Stimulated activated CD4-positive, alpha-beta T cell treated with anti-CD3 and anti-CD28 coated beads, TNF-alpha, amount 100 ng/mL, for 1 hour (primary cell): Measurements from ENCODE around the gene WDR6.

ENCODE experiments used
- DNase-seq, 3 donors: peaks; one replicate each; pipeline ENCODE4 v3.0.0-alpha.2; 2020; ENCODE audit warnings: low read depth in 3 of 3, low spot score in 1 of 3

Gene WDR6, protein sequence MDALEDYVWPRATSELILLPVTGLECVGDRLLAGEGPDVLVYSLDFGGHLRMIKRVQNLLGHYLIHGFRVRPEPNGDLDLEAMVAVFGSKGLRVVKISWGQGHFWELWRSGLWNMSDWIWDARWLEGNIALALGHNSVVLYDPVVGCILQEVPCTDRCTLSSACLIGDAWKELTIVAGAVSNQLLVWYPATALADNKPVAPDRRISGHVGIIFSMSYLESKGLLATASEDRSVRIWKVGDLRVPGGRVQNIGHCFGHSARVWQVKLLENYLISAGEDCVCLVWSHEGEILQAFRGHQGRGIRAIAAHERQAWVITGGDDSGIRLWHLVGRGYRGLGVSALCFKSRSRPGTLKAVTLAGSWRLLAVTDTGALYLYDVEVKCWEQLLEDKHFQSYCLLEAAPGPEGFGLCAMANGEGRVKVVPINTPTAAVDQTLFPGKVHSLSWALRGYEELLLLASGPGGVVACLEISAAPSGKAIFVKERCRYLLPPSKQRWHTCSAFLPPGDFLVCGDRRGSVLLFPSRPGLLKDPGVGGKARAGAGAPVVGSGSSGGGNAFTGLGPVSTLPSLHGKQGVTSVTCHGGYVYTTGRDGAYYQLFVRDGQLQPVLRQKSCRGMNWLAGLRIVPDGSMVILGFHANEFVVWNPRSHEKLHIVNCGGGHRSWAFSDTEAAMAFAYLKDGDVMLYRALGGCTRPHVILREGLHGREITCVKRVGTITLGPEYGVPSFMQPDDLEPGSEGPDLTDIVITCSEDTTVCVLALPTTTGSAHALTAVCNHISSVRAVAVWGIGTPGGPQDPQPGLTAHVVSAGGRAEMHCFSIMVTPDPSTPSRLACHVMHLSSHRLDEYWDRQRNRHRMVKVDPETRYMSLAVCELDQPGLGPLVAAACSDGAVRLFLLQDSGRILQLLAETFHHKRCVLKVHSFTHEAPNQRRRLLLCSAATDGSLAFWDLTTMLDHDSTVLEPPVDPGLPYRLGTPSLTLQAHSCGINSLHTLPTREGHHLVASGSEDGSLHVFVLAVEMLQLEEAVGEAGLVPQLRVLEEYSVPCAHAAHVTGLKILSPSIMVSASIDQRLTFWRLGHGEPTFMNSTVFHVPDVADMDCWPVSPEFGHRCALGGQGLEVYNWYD

DNA sequence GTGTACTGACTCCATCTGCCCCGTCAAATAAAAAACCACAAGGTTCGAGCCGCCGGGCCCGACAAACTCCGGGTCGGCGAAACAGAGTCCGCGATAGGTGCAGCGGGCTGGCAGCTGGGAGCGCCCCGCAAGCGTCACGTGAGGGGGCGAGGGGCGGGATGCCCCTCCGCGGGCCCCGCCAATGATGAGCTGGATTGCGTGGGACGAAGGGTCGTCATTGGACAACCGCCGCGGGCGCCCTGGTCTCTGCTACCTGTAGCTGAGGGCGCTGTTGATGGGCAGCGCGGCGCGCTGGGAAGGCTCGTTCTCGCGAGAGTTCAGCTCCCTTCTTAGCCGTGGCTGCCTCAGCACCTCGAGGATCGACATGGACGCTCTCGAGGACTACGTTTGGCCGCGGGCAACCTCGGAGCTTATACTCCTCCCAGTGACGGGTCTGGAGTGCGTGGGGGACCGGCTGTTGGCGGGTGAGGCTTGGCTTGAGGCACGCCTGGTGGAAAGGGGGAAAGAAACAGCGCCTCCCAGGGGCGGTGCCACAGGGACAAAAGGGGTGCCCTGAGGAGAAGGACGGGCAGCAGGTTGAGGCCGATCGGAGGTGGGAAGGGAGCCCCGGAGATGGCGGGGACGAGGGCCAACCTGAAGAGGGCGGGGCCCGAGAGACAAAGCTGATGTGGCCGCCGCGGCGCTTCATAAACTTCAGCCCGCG lies at the start of gene WDR6:
WDR6 (plus strand) TSS at position 324 of the 703 bp plus-strand sequence; CDS start at position 365, 41 bp downstream.
- DNase-seq, result peak; percentile 90 to 93 (median 91)

DNA sequence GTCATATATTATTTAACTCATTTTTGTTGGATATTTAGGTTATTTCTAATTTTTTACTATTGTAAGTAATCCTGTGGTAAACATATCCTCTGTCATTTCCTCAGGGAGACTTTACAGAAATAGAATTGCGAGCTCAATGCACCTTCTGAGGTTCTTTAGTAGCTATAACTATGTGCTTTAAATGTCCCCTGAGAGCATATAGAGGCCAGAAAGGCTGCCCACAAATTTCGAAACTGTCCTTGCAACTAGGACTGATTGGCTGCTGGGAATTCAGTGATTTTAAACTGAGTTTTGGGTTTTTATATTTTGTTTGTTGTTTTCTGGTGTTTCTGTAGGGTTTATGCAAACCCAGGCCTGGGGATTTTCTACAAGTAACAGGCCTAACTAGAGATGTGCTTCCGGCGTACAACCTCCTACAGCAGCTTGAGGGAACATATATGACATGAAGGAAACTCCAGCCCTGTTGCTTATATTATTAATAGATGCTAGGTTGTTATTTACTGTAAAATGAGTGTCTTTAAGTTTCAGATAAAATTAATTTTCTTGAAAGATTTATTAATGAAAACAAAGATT lies 46.3 kb upstream of the WDR6 start:
- no peak for DNase-seq

DNA sequence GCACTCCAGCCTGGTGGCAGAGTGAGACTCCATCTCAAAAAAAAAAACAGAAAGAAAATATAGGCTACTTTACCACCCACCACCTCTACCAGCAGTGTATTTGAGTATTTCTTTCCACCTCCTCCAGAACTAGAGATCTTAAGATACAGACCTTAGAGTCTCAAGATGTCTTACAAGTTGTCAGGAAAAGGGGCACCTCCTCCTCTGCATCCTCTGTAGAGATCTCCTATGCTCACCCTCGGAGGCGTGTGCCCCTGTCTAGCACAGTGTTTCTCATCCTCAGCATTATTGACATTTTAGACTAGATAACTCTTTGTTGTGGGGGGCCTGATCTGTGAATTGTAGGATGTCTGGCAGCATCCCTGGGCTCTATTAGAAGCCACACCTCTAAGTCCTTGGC lies 44.9 kb upstream of the WDR6 start:
- DNase-seq, result no peak

DNA sequence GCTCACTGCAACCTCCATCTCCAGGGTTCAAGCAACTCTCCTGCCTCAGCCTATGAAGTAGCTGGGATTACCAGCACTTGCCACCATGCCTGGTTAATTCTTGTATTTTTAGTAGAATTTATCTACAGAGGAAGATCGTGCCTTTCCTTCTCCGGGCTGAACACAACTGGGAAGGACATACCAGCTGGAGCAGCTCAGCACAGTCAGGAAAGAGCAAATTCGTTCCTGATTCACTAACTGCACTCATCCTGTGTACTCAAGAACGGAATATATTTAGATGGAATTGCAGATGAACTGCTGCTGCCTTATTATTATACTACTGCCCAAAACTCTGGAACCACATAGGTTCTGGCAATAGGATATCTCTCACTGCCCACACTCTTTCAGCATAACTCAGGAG lies 44.3 kb upstream of the WDR6 start:
- no peak for DNase-seq

DNA sequence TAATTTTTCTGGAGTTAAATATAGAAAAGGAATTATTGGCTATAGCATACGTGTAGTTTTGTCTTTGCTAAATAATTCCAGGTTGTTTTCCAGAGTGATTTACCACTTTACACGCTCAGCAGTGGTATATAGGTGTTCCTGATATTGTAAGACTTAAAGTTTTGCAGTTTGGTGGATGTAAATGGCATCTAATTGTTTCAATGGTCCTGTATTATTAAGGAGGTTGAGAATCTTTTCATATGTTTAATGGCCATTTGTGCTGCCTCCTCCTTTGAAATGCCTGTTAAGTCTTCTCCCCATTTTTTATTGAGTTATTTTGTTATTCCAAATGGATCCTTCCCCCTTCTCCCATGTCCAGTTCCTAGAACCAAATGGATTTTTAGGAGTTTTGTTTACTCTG lies 43.6 kb upstream of the WDR6 start:
- DNase-seq, result no peak

DNA sequence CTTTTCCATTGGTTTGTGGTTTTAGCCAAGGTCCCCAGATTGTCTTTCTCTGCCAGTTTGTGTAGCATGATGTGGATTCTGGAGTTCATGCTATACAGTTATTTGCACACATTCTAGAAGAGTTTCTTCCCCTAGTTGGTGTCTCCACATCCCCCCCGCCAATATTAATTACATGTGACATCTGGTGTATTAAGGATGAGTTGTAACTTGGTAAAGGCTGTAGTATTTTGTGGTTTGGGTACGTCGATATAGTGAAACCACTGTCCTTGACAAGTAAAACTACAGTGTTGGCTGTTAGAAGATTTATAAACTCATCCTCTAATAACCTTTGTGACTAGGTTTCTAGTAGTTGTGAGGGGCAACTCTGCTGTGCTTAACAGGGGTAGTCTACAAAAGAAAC lies 40.8 kb upstream of the WDR6 start:
- DNase-seq, result no peak

DNA sequence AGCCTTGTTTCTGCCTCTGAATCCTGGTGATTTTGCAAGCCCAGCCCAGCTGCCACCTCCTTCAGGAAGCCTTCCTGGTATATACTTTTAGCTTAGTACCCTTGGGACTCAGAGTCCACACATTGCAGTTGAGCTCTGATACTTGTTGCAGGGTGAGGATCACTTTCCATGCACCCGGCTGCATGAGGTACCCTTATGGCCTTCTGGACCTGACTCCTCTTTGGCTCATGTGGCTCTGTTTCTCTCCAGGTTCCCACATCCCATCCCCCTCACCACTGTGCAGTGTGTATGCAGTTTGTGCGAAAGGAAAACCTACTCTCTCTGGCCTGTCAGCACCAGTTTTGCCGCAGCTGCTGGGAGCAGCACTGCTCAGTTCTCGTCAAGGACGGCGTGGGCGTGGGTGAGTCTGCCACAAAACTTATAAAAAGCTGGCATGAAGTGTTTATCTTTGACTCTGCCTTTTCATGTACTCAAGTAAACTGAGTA lies 40.3 kb upstream of the WDR6 start:
- DNase-seq, result peak in 1 of 3 donors; percentile 14

DNA sequence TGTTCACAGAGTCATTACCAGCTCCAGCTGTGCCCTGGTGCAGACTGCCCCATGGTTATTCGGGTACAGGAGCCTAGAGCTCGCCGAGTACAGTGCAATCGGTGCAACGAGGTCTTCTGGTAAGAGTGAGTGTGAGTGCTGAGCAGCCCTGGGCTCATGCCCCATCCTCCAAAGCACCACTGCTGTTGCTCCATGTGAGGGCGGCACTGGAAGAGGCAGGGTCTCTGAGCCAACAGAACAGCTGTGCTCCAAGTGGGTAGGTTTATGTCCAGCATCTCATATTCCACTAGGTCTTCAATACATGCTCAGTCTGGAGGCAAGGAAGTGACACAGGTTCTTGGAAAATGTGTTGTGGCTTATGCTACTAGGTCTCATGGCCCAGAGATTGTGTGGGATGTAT lies 36.6 kb upstream of the WDR6 start:
- DNase-seq, result no peak

DNA sequence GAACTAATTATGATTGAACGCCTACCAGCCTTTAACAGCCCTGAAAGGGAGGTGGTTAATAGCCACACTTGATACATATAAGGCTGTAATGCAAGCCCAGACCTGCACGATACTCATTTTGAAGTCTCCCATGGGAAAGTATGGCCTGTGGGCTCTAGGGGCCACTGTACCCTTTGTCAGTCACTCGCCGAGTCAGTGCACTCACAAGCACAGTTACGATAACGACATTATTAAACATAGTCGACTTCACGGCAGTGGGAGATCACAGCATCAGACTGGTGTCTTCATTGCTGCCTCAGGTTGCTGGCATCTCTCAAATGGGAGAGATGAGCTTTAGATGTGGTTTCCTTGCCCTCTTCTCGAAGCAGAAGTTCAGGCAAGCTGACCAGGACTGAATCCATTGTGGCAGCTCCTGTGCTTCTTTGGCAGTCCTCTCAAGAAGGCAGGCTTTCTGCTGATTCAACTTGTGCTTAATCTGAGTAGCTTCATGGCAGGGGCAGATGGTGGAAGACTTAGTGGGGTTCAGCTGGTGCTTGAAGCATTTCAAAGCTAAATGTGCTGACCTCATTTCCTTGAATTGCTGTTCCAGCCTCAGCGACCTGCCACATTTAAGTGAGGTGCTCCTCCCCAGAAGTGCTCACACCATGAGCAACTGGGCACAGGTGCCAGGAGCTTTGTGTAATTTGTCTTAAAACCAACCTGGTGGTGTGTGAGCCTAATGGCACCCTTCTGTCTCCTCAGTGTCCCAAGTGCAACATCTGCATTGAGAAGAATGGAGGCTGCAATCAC lies 32.9 kb upstream of the WDR6 start:
- DNase-seq, result no peak

DNA sequence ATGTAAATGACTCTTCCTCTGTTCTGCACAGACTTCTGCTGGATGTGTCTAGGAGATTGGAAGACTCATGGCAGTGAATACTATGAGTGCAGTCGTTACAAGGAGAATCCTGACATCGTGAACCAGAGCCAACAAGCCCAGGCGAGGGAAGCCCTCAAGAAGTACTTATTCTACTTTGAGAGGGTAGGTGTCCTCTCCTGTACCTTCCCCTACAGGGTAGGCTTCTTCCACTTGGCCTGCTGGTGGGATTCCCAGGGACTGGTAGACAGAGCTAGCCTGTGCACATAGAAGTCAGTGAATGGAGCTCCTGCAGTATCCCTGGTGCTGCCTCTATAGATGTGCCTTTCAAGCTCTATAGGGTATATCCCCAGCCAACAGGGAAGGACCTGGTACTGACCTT lies 27.7 kb upstream of the WDR6 start:
- no peak for DNase-seq

DNA sequence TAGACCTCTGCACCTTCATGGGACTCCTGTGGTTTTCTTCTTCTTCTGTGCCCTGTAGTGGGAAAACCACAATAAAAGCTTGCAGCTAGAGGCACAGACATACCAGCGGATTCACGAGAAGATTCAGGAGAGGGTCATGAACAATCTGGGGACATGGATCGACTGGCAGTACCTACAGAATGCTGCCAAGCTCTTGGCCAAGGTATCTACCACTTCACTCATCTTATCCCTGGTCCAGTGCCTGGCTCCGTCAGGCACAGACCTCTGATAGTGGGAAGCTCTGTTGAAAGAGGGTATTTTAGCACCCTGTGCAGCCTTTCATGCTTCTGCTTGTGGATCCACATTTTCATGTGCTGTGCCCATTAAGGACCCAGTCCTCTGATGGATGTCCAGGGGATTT lies 26.9 kb upstream of the WDR6 start:
- no peak for DNase-seq

DNA sequence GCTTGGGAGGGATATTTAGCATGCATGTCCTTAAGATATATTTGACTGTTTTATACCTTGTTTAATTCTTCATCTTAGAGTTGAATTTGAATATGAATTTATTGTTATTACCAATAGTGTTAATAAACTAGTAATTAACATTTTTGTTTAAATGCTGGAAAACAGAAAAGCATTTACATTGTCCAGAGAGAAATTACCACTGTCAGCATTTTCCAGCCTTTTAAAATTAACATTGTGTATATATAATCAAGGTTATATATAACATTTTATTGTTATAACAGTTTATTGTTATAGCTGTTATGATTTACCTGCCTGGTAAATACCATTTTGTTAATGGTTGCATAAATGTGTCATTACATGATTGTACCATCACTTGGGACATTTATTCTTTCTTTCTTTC lies 25.2 kb upstream of the WDR6 start:
- no peak for DNase-seq

DNA sequence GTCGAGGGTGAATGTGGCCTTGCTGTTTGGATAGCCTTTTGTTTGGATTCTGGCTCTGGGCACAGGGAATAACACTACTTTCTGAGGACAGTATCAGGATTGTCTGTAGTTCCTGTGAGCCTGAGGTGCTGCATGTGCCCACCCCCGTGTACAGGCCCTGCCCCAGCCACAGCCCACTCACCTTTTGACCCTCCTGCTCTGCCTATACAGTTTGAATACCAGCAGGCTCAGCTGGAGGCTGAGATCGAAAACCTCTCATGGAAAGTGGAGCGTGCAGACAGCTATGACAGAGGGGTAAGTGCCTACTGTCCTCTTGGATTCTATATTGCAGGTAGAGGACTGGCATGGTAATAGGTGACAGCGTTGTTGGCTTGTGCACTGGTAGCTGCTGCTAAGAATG lies 24.5 kb upstream of the WDR6 start:
- no peak for DNase-seq

DNA sequence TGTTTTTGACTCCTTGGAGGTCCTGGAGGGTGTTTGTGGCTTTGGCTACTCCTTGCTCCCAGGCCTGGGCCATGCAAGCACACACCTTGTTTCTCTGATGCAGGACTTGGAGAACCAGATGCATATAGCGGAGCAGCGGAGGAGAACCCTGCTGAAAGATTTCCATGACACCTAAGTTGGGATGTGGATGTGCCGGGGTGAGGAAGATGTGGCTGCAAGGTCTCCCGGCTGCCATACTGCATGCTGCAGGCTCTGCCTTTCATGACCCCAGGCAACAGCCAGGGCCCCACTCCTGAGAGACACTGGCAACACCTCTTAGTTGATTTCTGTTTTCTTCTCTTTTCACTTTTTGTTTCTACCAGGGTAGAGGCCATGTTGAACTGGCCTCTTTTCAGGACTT lies 24.1 kb upstream of the WDR6 start:
- no peak for DNase-seq

DNA sequence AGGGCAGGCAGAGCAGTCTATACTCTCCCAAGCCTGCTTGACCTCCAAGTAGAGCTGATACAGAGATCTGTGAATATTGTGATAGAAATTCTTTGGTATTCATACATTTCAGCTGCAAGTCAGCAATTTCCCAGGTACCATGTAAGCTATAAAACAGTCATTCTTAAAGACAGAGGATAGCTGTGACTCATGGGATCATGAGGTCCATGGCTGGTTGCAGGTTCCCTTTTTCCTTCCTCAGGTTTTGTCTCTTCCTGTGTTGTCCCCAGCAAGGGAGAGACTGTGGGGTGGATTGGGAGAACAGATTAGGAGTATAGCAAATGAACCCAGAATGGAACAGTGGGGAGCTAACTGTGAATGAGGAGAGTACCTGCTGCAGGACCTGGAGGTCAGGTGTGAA lies 22.5 kb upstream of the WDR6 start:
- DNase-seq, result no peak

DNA sequence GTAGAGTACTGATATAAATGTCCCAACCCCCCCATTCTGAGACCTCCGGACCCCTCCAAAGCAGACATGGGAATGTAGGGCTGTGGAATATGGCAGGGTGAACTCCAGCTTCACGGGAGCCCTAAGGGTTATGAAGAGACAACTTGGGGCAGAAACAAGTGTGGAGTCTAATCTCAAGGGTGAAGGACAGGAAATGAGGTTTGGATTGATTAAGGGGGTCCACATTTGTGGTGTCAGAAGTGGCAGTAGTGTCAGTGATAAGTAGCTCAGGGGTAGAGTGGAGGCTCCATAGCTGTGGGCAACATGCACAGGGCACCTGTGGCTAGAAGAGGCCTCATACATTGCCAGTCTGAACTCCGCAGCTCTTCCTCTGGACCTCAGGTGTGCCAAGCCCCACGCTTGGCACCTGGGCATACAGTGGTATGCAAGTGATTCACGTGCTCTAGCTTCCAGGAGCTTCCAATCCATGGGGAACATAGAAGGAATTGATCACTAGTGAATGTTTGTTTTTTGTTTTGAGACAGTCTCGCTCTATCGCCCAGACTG lies 21.3 kb upstream of the WDR6 start:
- DNase-seq, result no peak

DNA sequence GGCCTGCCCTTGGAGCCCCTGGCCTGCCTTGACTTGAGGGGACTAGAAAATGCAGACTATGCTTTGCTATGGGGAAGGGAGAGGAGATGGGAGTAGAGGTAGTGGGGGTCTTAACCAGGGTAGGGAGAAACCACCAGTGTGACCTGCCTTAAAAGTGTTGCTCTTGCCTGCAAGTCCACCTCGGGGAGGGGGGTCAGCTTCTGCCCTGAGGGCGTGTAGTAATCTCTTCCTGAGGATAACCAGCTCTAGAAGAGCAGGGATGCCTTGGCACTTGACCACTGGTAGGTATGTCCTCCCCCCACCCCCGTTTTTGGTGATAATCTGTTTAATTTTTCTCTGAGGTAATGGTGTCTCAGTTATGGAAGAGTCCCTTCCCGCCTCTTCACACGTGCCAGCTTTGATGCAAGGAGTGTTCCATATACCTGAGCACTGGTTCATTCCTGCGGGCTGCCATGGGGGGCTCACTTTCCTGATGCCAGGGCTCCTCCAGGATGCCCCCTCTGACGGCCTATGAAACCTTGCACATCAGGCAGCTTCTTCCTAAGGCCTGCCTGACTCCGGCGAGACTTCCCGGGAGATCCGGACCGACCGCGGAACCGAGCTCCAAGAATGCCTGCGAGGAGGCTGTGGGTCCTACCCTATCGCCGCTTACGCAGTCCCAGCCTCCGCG lies 17.9 kb upstream of the WDR6 start:
- no peak for DNase-seq

DNA sequence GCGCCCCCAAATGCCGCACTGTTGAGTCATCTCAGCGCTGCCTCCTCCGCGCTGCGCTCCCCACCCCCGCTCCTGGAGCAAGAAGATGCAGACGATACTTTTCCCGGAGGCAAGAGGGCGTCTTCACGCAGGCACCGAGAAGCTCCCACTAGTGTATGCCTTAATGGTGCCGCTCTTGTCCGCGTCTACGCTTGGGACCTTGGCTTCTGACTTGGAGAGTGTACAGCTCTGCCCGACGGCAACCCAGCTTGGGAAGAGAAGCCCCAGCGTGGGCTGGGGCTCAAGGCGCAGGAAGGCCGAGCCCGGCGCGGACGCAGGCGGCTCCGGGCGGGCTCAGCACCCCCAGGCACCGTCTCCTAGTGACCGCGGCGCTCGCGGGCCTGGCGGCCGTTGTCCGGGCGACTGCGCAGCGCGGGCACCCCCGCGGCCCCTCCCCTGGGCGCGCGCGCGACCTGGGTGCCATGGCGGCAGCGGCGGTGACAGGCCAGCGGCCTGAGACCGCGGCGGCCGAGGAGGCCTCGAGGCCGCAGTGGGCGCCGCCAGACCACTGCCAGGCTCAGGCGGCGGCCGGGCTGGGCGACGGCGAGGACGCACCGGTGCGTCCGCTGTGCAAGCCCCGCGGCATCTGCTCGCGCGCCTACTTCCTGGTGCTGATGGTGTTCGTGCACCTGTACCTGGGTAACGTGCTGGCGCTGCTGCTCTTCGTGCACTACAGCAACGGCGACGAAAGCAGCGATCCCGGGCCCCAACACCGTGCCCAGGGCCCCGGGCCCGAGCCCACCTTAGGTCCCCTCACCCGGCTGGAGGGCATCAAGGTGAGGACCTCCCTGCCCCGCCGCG lies 17.2 kb upstream of the WDR6 start, which contains the start of gene P4HTM:
P4HTM (plus strand) TSS at position 446 of the 840 bp plus-strand sequence; CDS start at position 462, 16 bp downstream.
- peak; percentile 35 to 70 (median 52) for DNase-seq
